GM12872 (cell line): ENCODE data around the gene SYT10.

ENCODE experiments used
- CTCF ChIP-seq: IDR thresholded peaks from 3 replicates; pipeline ENCODE4 v1.5.1; 2011; ENCODE audit warnings: low read depth, mild to moderate bottlenecking, low read length, moderate library complexity; ENCODE audit not compliant: insufficient read depth

SYT10 gene

GRCh38 chr12:33439587-33440011, at the start of gene SYT10:
Gene SYT10 (minus strand): TSS chr12:33439819. CDS start chr12:33439522, 297 bp downstream.
- TF ChIP-seq CTCF, result no peak

- TF ChIP-seq CTCF, result no peak
Observed at GRCh38 chr12:33488036-33488435, 48.4 kb upstream of the SYT10 start.

GRCh38 chr12:33486058-33486457, 46.4 kb upstream of the SYT10 start:
- TF ChIP-seq CTCF, result no peak

- TF ChIP-seq CTCF, result no peak
Observed at GRCh38 chr12:33484161-33484560, 44.5 kb upstream of the SYT10 start.

GRCh38 chr12:33480366-33480765, 40.7 kb upstream of the SYT10 start:
- TF ChIP-seq CTCF, result no peak

GRCh38 chr12:33476058-33476457, 36.4 kb upstream of the SYT10 start:
- TF ChIP-seq CTCF, result no peak

- no peak for TF ChIP-seq CTCF
Observed at GRCh38 chr12:33472299-33472698, 32.7 kb upstream of the SYT10 start.

- TF ChIP-seq CTCF, result no peak
Observed at GRCh38 chr12:33455096-33455495, 15.5 kb upstream of the SYT10 start.
